ENCODE data around the gene OR4M1.
"Not testable (repeated sequence)": the region's sequence is repeated elsewhere in the genome, so short reads cannot be mapped to it uniquely, and the experiment has no call there.

OR4M1 gene

GRCh38 chr14:19773204-19773603 is at the start of gene OR4M1:
TSS of gene OR4M1 (plus strand) at chr14:19773504. CDS start at chr14:19780323, 6,819 bp downstream.
- not testable (repeated sequence) for DNase-seq

DNA sequence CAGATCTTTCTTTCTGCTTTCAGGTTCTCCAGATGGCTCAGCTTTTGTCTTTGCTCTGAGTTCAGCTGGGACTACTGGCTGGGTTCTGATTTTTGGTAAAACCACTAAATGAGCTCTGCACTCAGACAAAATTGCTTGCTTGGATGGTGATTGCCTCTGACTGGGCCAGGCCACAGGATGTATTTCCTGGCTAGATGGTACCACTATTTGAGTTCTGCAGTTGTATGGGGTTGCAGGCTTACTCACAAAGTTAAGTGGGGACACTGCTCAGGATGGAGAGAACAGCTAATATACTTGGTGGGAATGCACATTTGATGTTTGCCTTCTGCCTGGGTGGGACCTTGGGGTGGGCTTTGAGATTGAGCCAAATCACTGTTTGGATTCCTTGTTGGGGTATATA is 43.9 kb upstream of the OR4M1 start:
- no peak for DNase-seq

DNA sequence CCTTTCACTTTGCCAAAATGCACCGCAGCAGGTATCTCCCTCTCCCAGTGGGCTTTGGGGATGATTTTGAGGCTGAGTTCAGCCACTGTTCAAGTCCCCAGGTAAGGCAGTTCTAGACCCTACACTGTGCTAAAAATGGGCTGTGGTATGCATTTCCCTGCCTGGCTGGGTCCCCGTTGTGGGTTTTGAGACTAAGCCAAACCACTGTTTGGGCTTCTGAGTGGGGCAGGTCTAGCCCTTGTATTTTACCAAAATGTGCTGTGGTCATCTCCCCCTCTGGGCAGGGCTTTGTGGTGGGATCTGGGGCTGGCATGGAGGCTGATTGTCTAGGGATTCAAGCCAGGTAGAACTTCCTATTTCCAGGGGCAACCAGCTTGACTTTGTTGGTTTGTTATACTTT is 43.5 kb upstream of the OR4M1 start:
- no peak for DNase-seq

- not testable (repeated sequence) for DNase-seq
Observed at GRCh38 chr14:19733893-19734292, 39.4 kb upstream of the OR4M1 start.

- DNase-seq = peak; percentile 18
Observed at GRCh38 chr14:19743256-19743655, 30.0 kb upstream of the OR4M1 start, which contains the start of gene OR4Q3. TSS of gene OR4Q3 (plus strand) at chr14:19743571.

- DNase-seq = not testable (repeated sequence)
Observed at GRCh38 chr14:19752316-19752715, 21.0 kb upstream of the OR4M1 start.

GRCh38 chr14:19754172-19754571 is 19.1 kb upstream of the OR4M1 start:
- no peak for DNase-seq

GRCh38 chr14:19771491-19771890 is 1.8 kb upstream of the OR4M1 start:
- DNase-seq = not testable (repeated sequence)

- no peak for DNase-seq
Observed at GRCh38 chr14:19771895-19772430, 1.3 kb upstream of the OR4M1 start.

- not testable (repeated sequence) for DNase-seq
Observed at GRCh38 chr14:19772454-19772853, 850 bp upstream of the OR4M1 start.

DNA sequence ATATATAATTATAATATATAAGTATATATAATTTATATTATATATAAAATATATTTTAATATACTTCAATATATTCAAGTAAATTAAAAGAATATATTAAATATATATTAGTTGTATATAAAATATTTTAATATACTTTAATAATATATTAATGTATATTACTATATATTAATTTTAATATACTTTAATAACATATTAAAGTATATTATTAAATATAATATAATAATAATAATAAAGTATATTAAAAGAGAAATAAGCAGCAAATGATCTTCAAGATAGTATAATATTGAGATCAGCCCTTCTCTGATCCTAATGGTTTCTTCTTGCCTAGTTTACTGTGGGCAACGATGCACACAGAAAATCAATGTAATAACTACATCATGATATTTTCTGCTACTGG is 2.3 kb downstream of the OR4M1 start:
- no peak for DNase-seq

GRCh38 chr14:19785848-19786247 is 12.5 kb downstream of the OR4M1 start:
- DNase-seq = not testable (repeated sequence)

- not testable (repeated sequence) for DNase-seq
Observed at GRCh38 chr14:19787318-19787717, 14.0 kb downstream of the OR4M1 start.

DNA sequence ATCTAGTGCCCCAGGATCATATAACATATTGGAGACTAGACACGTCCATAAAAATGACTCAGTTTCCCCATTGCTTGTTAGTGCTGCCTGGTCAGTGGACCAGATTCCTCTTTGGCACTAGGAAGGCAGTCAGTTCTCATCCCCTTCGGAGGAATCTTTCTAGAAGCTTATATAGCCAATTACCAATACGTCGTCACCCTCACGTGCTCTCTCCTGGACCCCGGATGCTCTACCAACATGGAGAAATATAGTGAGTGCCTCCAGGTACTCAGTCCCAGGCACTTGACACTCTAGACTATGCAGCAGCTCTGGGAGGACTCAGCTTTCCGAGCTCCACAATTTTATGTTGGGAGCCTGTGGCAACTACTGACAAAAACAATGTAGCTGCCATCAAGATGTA is 14.8 kb downstream of the OR4M1 start:
- DNase-seq = not testable (repeated sequence)

GRCh38 chr14:19796520-19797108 is 23.3 kb downstream of the OR4M1 start:
- not testable (repeated sequence) for DNase-seq

GRCh38 chr14:19799880-19800279 is 26.6 kb downstream of the OR4M1 start:
- no peak for DNase-seq

- no peak for DNase-seq
Observed at GRCh38 chr14:19800282-19801117, 27.2 kb downstream of the OR4M1 start.

DNA sequence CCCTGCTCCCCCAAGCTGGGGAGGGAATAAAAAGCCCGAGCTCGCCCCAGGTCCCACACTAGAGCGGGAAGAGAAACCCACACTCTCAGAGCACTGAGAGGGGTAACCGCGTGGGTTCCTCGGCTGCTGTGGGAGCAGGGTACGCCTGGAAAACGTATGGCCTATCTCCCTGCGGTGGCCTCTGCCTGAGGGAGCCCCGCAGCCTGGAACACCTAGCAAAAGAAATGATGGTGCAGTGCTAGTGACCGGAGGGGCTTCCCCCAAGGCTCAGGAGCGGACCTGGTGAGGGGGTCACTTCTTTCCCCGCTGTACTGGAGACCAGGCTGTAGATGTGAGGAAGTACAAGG is 27.8 kb downstream of the OR4M1 start:
- no peak for DNase-seq

- DNase-seq = not testable (repeated sequence)
Observed at GRCh38 chr14:19803470-19803869, 30.2 kb downstream of the OR4M1 start, which contains the start of gene OR4N2. TSS of gene OR4N2 (plus strand) at chr14:19803770. CDS start at chr14:19827449, 23,679 bp downstream.

DNA sequence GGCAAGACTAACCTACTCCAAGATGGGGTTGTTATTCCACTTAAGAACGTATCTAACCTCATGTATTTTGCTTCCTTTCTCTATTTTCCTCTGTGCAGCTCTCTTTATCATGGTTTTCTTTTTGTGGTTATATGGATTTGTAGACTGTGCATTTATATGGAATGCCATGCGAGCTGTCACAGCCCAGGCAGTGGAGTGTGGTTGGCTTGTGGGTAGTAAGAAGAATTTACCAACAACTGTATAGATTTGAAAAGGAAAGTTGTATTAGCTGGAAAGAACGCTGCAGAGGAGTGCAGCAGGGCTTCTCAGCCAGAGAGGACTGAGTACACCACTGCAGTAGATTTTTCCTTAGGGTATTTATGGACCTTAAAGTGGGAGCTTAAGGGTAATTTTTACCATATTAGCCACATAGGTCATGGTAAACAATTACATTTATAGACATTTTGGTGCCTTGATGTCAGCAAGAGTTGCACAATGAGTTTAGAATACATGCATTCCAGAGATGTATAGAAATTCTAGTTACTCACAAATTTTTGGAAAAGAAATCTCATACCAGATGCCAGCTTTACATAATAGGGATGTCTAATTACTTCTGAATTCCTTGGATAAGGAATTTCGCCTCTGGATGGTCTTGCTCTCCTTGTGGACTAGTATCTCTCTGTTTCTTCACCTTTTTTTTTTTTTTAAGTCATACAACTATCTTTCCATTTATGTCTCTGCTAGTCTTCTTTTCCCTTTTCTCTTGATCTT is 40.0 kb downstream of the OR4M1 start:
- DNase-seq = not testable (repeated sequence)

DNA sequence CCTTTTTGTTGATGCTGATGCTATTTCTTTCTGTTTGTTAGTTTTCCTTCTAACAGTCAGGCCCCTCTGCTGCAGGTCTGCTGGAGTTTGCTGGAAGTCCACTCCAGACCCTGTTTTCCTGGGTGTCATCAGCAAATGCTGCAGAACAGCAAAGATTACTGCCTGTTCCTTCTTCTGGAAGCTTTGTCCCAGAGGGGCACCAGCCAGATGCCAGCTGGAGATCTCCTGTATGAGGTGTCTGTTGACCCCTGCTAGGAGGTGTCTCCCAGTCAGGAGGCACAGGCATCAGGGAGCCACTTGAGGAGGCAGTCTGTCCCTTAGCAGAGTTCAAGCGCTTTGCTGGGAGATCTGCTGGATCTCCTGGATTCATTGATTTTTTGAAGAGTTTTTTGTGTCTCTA is 46.6 kb downstream of the OR4M1 start:
- not testable (repeated sequence) for DNase-seq

DNA sequence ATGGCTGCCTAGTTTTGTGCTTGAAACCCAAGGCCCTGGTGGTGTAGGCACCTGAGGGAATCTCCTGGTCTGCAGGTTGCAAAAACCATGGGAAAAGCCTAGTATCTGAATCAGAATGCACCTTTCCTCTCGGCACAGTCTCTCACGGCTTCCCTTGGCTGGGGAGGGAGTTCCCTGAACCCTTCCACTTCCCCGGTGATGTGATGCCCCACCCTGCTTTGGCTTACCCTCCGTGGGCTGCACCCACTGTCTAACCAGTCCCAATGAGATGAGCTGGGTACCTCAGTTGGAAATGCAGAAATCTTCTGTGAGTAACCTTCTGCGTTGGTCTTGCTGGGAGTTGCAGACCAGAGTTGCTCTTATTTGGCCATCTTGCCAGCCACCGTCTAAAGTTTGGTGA is 47.7 kb downstream of the OR4M1 start:
- DNase-seq = not testable (repeated sequence)

- DNase-seq = no peak
Observed at GRCh38 chr14:19823178-19823577, 49.9 kb downstream of the OR4M1 start.

Measured in NCI-H1105 treated with DMSO at 0.1 percent for 48 hours (cell line).